HG03469 (cell line): ENCODE data around the gene AMOTL1.

Experiments used
- ATAC-seq: cut with Tn5 transposase; IDR thresholded peaks from one replicate; pipeline ENCODE4 v1.9.1; 2021; ENCODE audit warnings: mild to moderate bottlenecking, moderate library complexity, moderate number of reproducible peaks; ENCODE audit not compliant: unreplicated experiment

The AMOTL1 gene

GRCh38 chr11:94820480-94820879, 52.3 kb downstream of the AMOTL1 start:
- ATAC-seq: no peak

DNA sequence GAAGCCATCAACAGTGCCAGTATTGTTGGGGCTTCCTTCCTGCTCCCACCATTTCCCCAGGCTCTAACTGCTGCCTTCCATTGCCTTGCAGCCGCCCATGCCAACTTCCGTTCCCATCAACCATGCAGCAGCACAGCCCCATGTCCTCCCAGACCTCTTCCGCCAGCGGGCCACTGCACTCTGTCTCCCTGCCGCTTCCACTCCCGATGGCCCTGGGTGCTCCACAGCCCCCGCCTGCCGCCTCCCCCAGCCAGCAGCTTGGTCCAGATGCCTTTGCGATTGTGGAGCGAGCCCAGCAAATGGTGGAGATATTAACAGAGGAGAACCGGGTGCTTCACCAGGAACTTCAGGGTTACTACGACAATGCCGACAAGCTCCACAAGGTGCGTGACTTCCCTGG, 53.3 kb downstream of the AMOTL1 start:
- no peak for ATAC-seq

- no peak for ATAC-seq
Observed at GRCh38 chr11:94822080-94822479, 53.9 kb downstream of the AMOTL1 start.

GRCh38 chr11:94823102-94823732, 55.1 kb downstream of the AMOTL1 start:
- no peak for ATAC-seq

DNA sequence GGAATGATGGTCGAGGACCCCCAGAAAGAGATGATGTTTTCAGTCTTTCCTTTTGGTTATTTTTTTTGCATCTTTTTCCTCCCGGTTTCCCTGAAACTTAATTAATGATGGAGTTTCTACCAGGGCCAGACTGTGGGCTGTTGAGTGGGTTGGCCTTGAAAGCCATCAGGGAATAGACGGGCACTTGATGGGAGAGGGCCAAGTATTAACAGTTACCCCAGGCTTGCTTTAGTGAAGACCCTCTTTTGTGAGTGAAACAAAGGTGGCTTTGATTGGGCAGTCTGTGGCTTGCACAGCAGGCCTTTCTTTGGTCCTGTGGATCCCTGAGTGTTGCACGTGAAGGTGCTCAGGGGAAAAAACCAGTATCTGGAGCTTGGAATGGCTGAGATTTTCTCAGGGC, 56.9 kb downstream of the AMOTL1 start:
- ATAC-seq: no peak

DNA sequence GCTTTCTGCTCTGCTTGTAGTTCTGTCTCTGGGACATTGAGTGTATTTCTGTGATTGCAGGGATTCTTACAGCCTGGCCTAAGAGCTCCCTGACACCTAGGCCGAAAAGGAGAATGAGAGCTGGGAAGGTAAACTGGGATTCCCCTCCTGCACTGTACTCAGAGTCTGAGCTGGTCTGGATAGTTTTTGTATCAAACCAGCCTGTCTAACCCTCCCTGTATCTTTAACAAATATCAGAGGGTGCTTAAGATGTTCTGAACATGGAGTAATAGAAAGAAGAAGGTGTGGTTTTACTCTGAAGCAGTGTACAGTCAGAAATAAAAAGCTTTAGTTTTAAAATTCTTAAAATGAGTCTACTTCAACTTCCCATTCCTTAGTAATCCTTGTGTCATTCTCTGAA, 57.3 kb downstream of the AMOTL1 start:
- ATAC-seq: no peak

DNA sequence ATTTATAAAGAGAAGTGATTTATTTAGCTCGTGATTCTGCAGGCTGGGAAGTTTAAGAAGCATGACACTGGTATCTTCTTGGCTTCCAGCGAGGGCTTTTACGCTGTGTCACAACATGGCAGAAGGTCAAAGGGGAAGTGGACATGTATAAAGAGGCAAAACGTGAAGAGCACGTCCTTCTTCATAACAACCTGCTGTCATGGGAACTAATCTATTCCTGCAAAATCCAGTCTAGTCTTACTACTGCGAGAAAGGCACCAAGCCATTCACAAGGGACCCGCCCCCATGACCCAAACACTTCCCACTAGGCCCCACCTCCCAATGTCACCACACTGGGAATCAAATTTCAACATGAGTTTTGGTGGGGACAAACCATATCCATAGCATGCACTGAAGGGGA, 58.3 kb downstream of the AMOTL1 start:
- no peak for ATAC-seq

DNA sequence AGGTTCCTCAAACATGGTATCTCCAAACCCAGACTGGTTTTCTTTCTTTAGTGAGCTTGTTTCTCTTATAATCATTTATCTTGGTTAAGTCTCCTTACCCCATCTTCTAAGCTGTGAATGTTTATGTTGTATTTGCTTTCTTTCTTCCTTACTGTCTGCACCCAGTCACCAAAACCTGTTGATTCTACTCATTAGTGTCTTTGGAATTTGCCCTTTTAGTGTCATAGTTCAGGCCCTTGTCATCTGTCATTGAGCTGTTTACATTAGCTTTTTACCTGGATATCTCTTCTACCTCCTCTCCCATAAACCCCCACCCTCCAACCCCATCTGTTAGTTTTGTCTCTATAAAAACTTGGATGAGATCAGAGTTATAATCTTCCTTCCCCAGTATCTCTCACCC, 59.9 kb downstream of the AMOTL1 start:
- no peak for ATAC-seq

DNA sequence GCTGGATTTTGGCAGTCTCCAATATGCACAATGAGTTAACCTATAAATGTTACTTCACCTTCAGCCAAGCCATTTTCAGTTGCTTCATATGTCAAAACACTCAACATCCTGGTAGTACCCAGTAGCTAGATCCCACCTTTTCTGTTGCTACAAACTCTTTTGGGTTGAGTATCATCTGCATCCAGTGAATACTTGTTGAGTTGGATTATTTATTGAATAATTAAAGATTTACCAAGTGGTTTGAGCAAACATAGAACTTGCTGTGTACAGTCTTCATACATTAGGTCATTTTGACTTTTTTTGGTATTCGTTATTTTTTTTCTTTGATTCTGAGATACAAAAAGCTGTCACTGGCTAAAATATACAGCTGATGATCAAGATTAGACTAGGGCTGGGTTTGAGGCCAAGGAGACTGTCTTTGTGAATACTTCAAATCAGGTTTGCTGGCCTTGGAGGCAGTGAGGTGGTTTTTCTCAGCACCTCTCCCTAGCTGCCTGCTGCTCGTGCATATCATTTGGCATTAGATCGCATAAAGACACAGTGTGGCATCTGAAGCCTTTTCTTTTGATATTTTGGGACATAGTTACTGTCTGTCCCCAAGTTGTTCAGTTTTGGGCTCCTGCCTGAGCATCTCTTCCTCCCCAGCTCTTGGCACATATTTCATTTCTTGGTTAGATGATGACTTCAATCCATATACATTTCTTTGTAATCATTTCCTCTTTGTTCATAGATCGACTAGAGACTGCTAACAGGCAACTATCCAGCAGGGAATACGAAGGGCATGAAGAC, 62.8 kb downstream of the AMOTL1 start:
- ATAC-seq: no peak

DNA sequence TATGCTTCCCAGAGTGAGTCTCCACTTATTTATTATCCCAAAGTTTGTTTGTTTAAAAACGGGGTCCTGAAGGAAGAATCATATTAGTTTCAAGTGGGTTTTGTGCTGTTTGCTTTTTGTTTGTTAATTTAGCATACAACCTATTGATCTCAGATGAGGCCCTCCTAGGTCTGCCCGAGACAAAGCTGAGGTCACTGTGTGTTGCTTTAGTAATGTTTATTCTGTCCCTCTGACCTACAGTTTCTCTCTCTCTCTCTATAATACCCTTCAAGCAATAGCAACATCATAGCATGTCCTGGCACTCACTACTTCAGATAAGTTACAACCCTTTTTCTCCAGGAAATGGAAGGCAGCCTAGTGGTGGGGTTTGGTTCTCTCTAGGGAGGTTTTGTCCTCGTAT, 63.4 kb downstream of the AMOTL1 start:
- no peak for ATAC-seq

DNA sequence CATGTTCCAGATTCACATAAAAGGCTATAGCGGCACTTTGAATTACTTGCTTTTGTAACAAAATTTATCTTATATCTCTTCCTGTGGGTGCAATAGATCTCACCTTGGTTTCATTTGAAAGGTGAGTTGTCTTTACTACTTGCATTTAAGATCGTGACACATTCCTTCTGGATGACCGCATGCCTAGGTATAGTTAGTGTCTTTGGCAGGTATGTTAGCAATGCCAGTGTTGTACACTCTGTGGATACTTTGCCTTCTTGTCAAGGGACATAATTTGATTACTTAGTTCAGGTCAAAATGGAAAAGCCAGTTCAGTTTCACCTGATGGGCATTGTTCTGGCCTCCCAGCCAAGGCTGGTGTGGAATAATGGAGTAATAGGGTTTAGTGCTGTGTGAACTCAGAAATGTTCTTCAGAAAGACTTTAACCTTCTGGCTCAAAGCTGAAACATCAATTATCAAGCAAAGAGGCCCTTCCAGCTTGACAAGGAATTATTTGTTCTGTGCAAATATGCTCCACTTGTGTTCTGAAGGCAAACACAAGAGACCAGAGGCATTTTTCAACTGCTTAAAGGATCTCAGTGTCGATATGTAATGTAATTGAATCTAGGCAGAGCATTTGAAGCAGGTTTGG, 64.6 kb downstream of the AMOTL1 start:
- no peak for ATAC-seq

- ATAC-seq: no peak
Observed at GRCh38 chr11:94834911-94835593, 66.9 kb downstream of the AMOTL1 start.

- ATAC-seq: no peak
Observed at GRCh38 chr11:94835594-94835927, 67.4 kb downstream of the AMOTL1 start.

DNA sequence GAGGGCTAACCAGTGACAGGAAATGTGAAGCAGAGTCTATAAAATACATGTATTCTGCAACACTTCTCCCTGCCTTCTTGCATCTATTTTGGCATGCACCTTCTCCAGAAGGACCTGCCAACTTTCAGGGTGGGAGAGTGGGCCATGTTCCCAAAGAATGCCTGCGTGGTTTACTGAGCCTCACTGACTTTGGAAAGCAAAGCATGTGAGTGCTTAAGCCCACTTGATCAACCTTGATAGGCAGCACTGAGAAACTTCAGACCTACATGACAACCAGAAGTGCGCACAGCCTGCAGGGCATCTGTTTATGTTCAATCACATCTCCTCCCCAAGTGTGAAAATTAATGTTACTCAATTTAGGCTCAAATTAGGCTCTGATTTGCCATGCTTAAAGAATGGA, 69.2 kb downstream of the AMOTL1 start:
- no peak for ATAC-seq

- no peak for ATAC-seq
Observed at GRCh38 chr11:94838027-94838731, 70.0 kb downstream of the AMOTL1 start.

DNA sequence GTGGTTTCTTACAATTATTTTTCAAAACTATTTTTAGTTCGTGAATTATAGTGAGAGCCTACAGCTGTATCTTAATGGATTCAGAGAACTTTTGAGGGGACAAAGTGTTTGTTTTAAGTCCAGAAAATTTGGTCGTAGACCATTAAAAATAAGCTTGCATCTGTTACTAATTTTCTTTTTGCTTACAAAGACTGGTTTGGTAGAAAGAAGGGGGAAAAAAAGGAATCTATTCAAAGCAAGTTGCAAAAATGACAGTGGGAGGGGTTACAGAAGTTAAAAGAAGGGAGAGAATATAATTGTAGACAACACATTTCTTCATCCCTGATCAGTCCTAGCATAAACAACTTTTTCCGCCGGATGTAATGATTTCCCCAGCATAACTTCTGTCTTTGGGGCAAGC, 72.1 kb downstream of the AMOTL1 start:
- no peak for ATAC-seq

GRCh38 chr11:94844031-94844430, 75.9 kb downstream of the AMOTL1 start:
- no peak for ATAC-seq

GRCh38 chr11:94845622-94846021, 77.5 kb downstream of the AMOTL1 start:
- no peak for ATAC-seq

- ATAC-seq: no peak
Observed at GRCh38 chr11:94849839-94850238, 81.7 kb downstream of the AMOTL1 start.

- ATAC-seq: no peak
Observed at GRCh38 chr11:94851864-94852636, 83.9 kb downstream of the AMOTL1 start.
